ENCODE results near the gene USP28.

USP28 gene

GRCh38 chr11:113877670-113878055, 2.3 kb upstream of the USP28 start:
- Histone ChIP-seq H3K27me3 (ENCODE audit: insufficient read depth, poor library complexity, severe bottlenecking) (no peaks in the 10 kb centered on the region), H3K4me3 (replicated peaks; ENCODE audit: insufficient read depth, low read length) (no peak overlapping the region), H3K27ac (replicated peaks) (peak overlapping the region; percentile 51)
- no peak for TF ChIP-seq REST (IDR thresholded peaks at IDR 0.05; ENCODE audit: insufficient replicate concordance, low read depth)
- peak; percentile 30 to 66 for DNase-seq (ENCODE audit: low read depth in 1 of 2, low spot score in 1 of 2)

- Histone ChIP-seq H3K27ac (replicated peaks) (peak overlapping the region; percentile 93), H3K27me3 (ENCODE audit: insufficient read depth, poor library complexity, severe bottlenecking) (no peaks in the 10 kb centered on the region), H3K4me3 (replicated peaks; ENCODE audit: insufficient read depth, low read length) (no peak overlapping the region)
- TF ChIP-seq POLR2AphosphoS5 (IDR thresholded peaks at IDR 0.05; ENCODE audit: low read depth) (no peak), CTCF (IDR thresholded peaks at IDR 0.05; ENCODE audit: insufficient read depth, low read length) (no peak), SPI1 (IDR thresholded peaks at IDR 0.05; ENCODE audit: borderline replicate concordance, low read depth) (no peak), REST (IDR thresholded peaks at IDR 0.05; ENCODE audit: insufficient replicate concordance, low read depth) (no peak), GABPA (IDR thresholded peaks at IDR 0.05; ENCODE audit: low read depth) (no peak)
- no peak for DNase-seq (ENCODE audit: low read depth in 1 of 2, low spot score in 1 of 2)
These were observed 1.7 kb upstream of the USP28 start for GRCh38 chr11:113876798-113877669.

- peak overlapping the region; percentile 93 for H3K27ac ChIP-seq (replicated peaks)
- no peak for TF ChIP-seq SPI1 (IDR thresholded peaks at IDR 0.05; ENCODE audit: borderline replicate concordance, low read depth)
- TF ChIP-seq GABPA (IDR thresholded peaks at IDR 0.05; ENCODE audit: low read depth) = no peak
- no peak for TF ChIP-seq REST (IDR thresholded peaks at IDR 0.05; ENCODE audit: insufficient replicate concordance, low read depth)
- no peak; the same call in 1 of the 2 replicates for TF ChIP-seq POLR2AphosphoS5 (IDR thresholded peaks at IDR 0.05; ENCODE audit: low read depth)
- TF ChIP-seq CTCF (IDR thresholded peaks at IDR 0.05; ENCODE audit: insufficient read depth, low read length) = no peak
- peak overlapping the region; percentile 54 for H3K4me3 ChIP-seq (replicated peaks; ENCODE audit: insufficient read depth, low read length)
- peak; percentile 23 to 72 for DNase-seq (ENCODE audit: low read depth in 1 of 2, low spot score in 1 of 2)
- no peaks in the 10 kb centered on the region for H3K27me3 ChIP-seq (ENCODE audit: insufficient read depth, poor library complexity, severe bottlenecking)
These were observed 864 bp upstream of the USP28 start for GRCh38 chr11:113876074-113876797.

All from HL-60 (cell line).